SK-MEL-5 (cell line): ENCODE data around the gene CDH5. TPM values are rescaled to one million over a fixed set of nuclear protein-coding genes. Genes with fewer than 3 reads are reported as not detected.
"Not testable (repeated sequence)": the region's sequence is repeated elsewhere in the genome, so short reads cannot be mapped to it uniquely, and the experiment has no call there.

Experiments used
- DNase-seq: peaks from one replicate; pipeline ENCODE4 v3.0.0-alpha.2; 2016; ENCODE audit warnings: low read depth, low spot score
- in situ Hi-C: cut with HindIII; loops from 2 replicates; pipeline ENCODE4 v1.10.0; 2016; ENCODE audit warnings: low sequenced_read_pairs, high pct_unique_total_duplicates, low pct_unique_long_range_greater_than_20kb
- polyA plus RNA-seq, 2 experiments: library from polyadenylated mRNA; depleted of rRNA; stranded (reverse); fragments of >200 nt; gene quantifications; 2 replicates each; pipeline ENCODE4 v1.2.3, GENCODE V29; 2015
- total RNA-seq: library from RNA; depleted of rRNA; stranded (reverse); fragments of >200 nt; shearing (Covaris generic); gene quantifications from 2 replicates; pipeline ENCODE4 v1.2.3, GENCODE V29; 2014; rRNA removed

Gene CDH5, protein sequence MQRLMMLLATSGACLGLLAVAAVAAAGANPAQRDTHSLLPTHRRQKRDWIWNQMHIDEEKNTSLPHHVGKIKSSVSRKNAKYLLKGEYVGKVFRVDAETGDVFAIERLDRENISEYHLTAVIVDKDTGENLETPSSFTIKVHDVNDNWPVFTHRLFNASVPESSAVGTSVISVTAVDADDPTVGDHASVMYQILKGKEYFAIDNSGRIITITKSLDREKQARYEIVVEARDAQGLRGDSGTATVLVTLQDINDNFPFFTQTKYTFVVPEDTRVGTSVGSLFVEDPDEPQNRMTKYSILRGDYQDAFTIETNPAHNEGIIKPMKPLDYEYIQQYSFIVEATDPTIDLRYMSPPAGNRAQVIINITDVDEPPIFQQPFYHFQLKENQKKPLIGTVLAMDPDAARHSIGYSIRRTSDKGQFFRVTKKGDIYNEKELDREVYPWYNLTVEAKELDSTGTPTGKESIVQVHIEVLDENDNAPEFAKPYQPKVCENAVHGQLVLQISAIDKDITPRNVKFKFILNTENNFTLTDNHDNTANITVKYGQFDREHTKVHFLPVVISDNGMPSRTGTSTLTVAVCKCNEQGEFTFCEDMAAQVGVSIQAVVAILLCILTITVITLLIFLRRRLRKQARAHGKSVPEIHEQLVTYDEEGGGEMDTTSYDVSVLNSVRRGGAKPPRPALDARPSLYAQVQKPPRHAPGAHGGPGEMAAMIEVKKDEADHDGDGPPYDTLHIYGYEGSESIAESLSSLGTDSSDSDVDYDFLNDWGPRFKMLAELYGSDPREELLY
- total RNA-seq = not detected in 2 replicates
- polyA plus RNA-seq (2015; cell fraction: cytosol; rRNA removed) = not detected in 2 replicates
- polyA plus RNA-seq (2015; cell fraction: nucleus; rRNA removed) = not detected in 2 replicates

GRCh38 chr16:66366433-66367299 lies at the start of gene CDH5:
CDH5 (plus strand) TSS chr16:66366691; CDS start chr16:66379338, 12,647 bp downstream.
- in situ Hi-C loops = no loop called here
- no peak for DNase-seq

DNA sequence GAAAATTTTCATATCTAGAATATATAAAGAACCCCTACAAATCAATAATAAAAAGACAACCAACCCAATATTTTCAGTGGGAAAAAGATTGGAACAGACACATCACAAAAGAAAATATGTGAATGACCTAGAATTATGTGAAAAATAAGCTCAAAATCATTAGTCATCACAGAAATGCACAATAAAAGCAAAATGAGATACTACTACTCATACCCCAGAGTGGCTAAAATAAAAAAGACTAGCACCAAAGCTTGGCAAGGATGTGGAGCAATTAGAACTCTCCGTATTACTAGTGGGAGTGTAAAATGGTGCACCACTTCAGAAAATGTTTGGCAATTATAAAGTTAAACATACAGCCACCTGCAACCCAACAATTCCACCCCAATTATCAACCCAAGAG lies 48.0 kb upstream of the CDH5 start:
- DNase-seq = no peak
- in situ Hi-C loops = no loop called here

GRCh38 chr16:66320774-66321173 lies 45.7 kb upstream of the CDH5 start:
- DNase-seq = no peak
- in situ Hi-C loops = no loop called here

DNA sequence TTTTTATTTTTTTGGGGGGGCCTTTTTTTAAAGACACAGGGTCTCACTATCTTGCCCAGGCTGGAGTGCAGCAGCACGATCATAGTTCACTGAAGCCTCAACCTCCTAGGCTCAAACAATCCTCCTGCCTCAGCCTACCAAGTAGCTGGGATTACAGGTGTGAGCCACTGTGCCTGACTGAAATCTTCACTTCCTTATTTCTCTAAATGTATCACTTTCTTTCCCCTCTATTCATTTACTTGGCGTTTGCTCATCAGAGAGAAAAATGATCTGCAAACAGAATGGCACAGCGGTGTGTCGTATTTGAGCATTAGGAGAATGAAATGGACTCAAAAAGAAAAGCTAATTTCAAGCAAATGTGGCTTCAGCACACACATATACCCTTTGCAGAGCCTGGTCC lies 44.3 kb upstream of the CDH5 start:
- in situ Hi-C loops = no loop called here

GRCh38 chr16:66324815-66325515 lies 41.5 kb upstream of the CDH5 start:
- DNase-seq = peak; percentile 63
- in situ Hi-C loops = no loop called here

More for the DNA sequence above, 44.3 kb upstream of the CDH5 start:
- no peak for DNase-seq

DNA sequence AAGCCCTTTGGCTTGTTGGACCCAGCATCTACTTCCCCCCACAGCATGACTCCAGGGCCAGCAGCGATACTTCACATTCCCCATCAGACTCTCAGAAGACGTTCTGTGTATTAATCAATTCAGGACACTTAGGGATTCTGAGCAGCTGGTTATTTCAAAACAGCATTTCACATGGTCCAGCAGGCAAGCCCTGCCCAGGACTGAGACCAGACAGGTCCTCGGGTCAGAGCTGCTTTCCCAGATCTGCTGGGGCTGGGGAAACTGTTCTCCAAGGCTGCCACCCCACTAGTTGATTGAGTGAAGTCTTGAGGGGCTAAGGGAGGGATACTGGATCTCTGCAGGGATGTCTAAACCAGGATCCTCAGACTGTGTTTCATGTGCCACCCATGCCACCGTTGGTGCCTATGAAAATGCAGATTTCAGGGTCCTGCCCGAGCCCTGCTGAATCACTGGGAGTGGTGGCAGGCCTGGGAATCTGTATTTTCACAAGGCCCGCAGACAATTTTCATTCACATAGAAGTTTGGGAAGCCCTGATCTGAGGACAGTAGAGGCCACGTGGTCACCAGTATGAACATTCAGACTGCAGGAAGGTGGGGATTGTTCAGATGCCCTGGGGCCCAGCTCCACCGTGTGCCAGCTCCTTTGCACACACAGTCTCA lies 40.6 kb upstream of the CDH5 start:
- no peak for DNase-seq
- in situ Hi-C loops = no loop called here

DNA sequence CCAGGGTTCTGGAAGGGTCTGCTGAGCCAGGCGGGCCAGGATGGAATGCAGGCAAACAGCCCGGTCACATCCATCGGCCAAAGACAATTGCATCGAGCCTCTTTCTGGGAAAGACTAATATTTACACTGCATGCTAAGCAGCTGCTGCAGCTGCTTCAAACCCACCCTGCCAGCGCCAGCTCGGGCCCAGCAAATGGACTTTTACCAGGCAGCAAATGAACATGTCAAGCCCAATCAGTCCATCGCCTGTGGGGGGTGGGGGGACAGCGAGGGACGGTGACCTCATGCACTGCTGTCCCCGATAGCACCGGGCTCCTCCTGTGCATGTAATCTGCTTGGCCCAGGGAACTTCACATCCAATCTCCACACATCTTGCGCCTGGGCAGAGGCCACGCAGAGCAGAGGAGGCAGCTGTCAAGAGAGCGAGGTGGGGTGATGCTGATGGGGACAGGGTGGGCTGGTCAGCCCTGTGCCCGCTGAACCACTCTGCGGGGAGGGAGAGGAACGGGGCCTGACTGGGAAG lies 39.4 kb upstream of the CDH5 start:
- in situ Hi-C loops = no loop called here
- no peak for DNase-seq

DNA sequence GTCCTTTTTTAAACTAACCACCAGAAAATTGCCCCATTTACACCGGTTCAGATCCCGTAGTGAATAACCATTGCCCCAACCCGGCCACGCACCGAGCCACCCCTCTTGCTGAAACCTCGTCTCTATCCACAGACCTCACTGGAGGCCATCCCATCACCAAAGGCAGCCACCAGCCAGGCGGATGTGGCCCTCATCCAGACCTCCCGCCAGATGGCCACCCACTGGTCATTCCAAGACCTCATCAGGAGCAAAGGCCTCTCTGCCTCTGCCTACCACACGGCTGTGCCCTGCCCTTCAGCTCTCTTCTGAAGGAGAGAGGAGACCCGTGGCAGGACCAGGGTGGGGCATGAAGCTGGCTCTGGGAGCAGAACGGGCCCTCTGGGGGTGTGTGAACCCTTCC lies 38.2 kb upstream of the CDH5 start:
- DNase-seq = no peak
- in situ Hi-C loops = no loop called here

- in situ Hi-C loops, DNase-seq: not testable (repeated sequence)
These were observed 35.0 kb upstream of the CDH5 start for GRCh38 chr16:66331464-66331863.

- in situ Hi-C loops = no loop called here
- DNase-seq = no peak
These were observed 33.6 kb upstream of the CDH5 start for GRCh38 chr16:66332634-66333610.

DNA sequence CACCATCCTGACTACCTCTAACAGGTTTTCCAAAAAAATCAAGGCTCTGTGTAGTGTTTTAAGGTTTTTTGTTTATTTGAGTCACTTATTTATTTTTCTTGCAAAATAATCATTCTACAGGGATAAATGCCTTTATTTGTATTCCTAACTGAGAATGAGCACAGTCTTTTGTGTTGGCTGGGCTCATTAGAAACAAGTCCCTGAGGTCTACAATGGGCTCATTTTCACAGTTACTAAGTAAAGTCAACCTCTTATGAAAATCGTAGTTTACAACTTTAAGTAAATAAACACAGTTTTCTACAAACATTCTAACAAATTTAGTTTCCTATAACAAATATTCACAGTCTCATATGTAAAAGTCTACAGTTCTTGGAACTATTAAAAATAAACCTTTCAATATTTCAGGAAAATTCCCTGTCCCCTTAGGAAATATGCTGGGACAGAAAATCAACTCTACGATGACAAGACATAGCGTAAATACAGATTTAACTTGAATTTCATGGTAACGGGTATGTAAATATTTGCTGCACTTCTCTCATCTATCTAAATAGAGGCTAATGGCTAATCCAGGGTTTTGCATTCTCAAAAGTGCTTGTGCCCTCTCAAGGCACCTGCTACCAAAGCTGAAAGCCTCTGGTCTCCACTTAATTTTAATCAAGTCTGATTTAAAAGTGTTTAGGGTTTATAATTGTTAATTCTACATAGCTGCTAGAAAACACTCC lies 31.5 kb upstream of the CDH5 start:
- in situ Hi-C loops = no loop called here
- DNase-seq = no peak

- in situ Hi-C loops = no loop called here
- DNase-seq = peak; percentile 61
These were observed 30.7 kb upstream of the CDH5 start for GRCh38 chr16:66335704-66336329.

DNA sequence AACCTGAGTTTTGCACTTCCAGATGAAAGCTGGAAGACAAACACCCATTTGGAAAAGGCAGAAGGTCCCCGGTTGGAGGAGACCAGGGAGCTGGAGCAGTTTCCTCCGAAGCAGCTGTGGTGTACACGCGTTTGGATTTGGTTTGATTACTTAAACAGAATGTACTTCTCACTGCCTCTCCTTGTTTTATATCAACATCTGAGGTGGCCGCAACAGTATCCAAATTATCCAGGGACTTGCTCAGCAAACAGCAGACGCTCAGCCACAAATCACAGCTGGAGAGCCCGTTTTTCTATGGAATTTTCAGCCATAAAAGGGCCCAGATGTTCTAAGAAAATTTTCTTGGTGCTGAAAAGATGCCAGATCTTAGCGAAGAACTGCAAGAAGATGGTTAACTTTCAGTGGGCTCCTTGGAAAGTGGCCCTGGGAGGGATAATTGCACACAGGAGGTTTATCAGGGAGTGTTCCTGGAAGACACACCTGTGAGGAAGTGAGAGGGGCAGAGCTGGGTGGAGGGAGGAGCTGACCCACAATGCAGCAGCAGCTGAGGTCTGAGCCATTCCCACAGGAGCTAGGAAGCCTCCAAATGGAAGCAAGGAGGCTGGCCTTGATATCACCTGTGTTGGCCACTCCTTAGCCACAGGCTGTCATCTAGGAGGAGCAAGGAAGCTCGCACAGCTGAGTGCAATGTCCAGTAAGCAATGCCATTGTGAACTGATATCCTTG lies 28.9 kb upstream of the CDH5 start:
- DNase-seq = no peak
- in situ Hi-C loops = no loop called here
